Activated T-cell treated with anti-CD3 and anti-CD28 coated beads for 48 hours (primary cell): Measurements from ENCODE around the gene LARP1.
A peak's percentile ranks its signal among the peaks of the same experiment; 100 is the strongest.
"Not testable (repeated sequence)": the region's sequence is repeated elsewhere in the genome, so short reads cannot be mapped to it uniquely, and the experiment has no call there.

ENCODE experiments used
- DNase-seq: peaks from one replicate; pipeline ENCODE4 v3.0.0-alpha.2; 2020; ENCODE audit warnings: low read depth

LARP1 gene

DNA sequence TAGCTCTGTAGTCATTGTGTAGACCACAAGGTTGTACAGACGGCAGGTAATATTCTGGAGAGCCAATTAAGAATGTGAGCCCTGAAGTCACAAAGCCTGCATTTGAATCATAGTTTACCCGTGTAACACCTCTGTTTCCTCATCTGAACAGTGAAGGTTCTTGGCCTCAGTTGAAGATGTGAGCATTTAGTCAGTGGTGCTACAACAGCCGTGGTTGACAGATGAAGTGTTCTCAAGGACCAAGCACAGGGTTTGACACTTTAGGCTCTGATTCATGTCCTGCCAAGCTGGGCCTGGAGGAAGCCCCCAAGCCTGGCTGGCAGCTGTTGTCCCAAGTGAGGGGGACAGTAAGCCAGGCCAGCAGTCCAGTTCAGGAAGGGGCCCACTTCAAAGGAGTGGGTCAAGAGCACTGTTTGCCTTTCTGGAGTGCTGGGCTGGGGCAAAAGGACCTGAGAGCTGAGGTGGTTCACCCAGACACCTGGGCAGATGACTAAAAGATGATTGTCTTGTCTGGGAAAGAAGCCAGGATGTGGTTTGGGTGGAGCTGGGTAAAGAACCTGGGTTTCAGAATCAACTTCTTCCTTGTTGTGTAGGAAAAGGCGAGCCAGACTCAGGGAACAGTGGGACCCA lies 74.5 kb downstream of the LARP1 start:
- peak; percentile 15 for DNase-seq

DNA sequence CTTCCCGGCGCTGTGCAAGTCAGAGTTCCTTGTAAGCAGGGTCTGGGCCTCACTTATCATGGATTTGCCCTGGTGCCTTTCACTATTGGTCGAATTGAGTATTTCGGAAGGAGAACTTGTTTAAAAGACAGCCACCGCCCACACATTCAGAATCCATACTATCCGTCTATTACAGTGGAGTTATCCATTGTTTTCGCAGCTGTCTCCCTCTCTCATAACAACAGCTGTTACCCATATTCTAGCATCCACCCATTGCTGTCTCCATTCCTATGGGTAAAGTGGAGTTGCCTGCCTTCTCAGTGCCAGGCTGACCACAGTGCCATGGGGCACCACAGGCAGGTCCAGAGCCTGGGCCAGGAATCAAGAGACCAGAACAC lies 75.0 kb downstream of the LARP1 start:
- DNase-seq: no peak

DNA sequence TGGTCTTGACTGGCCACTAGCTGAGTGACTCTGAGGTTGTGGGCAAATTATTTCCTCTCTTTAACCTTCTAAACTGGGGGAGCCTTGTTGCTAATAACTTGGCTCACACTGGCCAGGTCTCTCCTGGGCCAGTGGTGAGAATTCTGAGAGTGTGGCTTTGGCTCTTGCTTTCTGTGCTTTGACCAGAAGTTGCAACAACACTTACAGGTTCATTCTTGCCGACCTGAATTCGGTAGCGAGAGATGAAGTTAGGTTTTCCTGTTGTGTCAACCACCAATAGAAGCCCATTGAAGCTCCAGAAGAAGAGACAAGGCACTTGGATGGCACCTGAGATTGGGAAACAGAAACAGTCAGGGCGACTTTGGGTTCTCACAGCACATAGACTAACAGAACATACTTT lies 75.4 kb downstream of the LARP1 start:
- no peak for DNase-seq

DNA sequence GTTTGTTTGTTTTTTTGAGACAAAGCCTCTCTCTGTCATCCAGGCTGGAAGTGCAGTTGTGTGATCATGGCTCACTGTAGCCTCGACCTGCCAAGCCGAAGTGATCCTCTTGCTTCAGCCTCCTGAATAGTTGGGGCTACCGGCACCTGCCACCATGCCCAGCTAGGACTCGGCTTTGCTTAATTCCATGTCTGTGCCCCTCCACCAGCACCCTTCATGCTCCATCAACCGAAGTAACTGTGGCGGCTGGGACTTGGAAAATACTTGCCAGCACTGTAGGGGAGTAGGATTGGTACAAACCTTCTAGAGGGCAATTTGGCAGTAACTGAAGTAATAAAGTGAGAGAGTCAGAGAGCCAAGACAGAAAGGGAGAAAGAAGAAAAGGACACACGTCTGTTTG lies 76.3 kb downstream of the LARP1 start:
- no peak for DNase-seq

DNA sequence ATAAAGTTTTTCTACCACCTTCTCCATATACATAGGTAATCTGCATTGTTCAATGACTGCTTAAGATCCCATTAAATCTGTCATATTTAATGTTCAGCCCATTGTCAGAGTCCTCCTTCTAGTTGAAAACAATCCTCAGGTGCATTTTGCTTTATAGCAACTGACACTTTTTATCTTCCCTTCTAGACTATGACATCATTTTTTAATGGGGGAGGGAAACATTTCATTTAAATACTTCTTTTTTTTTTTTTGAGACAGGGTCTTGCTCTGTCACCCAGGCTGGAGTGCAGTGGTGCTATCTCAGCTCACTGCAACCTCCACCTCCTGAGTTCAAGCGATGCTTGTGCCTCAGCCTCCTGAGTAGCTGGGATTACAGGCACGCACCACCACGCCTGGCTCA lies 77.6 kb downstream of the LARP1 start:
- DNase-seq: not testable (repeated sequence)

DNA sequence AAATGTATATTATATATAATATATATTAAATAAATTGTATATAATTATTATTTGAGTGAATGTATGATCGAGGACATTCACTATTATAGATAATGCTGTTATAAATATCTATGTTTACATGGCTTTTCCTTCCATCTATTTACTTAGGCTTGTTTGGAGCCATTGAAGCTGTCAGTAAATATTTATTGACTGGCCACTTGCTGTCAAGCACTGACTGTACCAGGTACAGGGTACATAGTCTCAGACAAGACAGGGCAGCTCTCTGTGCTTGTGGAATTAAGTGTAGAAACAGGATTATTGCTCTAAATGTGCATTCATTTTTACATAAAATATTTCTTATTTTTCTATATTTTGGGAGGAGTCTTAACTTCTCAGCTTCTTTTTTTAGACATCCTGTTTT lies 78.9 kb downstream of the LARP1 start:
- no peak for DNase-seq

DNA sequence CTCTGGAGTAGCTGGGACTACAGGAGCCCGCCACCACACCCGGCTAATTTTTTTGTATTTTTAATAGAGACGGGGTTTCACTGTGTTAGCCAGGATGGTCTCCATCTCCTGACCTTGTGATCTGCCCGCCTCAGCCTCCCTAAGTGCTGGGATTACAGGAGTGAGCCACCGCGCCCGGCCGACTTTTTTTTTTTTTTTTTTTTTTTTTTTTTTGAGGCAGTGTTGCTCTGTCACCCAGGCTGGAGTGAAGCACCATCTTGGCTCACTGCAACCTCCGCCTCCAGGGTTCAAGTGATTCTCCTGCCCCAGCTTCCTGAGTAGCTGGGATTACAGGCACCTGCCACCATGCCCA lies 80.5 kb downstream of the LARP1 start:
- not testable (repeated sequence) for DNase-seq

DNA sequence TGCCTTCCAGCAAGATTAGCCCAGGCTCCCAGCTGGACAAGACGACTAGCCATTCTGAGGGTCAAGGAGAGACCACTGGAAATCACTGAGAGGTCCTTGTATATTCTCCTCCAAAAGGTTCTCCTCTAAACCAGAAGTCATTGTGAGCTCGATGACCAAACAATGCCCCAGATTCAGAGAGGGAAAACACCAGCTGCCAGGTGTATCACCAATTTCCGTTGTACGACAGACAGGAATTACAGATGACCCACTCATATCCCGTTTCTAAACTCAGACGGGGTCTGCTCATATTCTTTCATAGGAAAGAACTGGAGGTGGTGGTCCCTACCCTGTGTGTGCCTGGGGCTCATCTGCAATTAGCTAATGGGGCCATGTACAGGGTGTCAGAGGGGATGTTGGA lies 81.0 kb downstream of the LARP1 start:
- no peak for DNase-seq

DNA sequence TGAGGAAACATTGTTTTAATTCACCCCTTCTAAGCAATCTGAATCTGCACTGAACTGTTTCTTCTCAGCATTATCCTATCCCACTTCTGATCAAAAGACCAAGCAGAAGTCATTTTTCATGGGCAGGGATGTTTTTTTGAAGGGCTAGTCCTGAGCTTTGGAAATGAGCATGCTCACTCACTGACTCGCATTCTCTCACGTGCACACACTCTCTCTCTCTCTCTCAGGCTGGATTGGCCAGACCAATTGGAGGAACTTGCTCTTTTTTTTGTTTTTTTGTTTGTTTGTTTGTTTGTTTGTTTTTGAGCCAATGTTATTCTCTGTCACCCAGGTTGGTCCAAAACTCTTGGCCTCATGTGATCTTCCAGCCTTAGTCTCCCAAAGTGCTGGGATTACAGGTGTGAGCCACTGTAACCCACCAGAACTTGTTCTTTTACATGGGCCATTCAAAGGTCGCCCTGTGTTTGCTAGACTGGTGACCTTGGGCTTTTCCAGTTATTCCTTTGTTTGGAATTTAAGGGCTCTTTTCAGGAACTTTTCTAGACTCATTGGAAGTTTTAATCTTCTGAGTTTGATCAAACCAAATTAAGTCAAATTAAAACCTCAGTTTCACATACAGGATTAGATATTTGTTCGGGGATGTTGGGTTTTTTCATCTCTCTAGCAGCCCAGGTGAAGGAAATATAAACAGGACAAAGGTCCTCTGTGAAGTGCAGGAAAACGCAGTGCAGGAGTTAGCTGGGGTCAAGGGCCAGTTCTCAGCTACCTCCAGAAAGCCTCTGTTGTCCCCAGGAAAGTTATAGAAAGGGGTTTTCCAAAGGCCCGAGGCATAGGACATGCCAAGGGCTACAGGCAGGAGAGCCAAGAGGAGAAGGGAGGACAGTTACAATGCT lies 82.1 kb downstream of the LARP1 start:
- DNase-seq: no peak

DNA sequence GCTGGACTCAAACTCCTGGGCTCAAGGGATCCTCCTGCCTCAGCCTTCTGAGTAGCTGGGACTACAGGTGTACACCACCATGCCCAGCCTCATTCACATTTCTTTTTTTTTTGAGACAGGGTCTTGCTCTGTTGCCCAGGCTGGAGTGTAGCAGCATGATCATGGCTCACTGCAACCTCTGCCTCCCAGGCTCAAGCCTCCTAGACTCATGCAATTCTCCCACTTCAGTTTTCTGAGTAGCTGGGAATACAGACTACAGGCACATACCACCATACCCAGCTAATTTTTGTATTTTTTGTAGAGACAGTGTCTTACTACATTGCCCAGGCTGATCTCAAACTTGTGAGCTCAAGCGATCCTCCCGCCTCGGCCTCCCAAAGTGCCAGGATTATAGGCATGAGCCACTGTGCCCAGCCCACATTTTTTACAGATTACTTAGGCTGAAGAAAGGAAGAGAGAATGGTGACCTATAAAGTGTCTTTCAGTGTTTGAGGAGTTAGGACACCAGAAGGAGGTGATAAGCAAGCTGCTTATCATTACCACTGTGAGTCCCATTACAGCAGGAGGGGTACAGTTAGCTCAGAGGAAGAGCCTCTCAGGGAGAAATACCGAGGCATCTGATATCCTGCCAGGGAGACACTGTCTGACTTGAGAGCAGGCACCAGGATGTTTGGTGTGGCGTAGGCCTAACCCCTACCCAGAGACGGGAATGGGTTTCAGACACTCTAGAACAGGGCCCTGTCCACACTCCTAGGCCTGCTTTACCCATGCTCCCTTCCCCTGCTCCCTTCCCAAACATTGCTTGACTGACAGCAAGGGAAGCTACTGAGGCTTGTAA lies 85.5 kb downstream of the LARP1 start:
- DNase-seq: no peak

DNA sequence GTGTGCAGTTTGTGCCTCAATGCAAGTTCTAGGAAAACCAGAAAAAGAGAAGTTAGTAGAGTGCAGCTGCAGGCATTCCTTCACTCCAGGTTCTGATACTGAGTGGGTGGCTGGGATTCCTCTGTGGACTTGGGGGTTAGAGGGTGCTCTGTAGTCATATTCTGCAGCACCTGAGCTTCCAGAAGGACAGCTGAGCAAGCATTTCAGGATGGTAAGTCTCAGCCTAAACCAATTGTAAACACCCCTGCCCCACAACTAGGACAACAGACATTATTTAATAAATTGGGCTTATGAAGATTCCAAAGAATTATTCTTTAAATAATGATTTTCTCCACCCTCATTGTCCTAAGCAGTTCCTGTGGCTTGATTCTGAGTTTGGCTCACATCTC lies 86.1 kb downstream of the LARP1 start:
- no peak for DNase-seq

DNA sequence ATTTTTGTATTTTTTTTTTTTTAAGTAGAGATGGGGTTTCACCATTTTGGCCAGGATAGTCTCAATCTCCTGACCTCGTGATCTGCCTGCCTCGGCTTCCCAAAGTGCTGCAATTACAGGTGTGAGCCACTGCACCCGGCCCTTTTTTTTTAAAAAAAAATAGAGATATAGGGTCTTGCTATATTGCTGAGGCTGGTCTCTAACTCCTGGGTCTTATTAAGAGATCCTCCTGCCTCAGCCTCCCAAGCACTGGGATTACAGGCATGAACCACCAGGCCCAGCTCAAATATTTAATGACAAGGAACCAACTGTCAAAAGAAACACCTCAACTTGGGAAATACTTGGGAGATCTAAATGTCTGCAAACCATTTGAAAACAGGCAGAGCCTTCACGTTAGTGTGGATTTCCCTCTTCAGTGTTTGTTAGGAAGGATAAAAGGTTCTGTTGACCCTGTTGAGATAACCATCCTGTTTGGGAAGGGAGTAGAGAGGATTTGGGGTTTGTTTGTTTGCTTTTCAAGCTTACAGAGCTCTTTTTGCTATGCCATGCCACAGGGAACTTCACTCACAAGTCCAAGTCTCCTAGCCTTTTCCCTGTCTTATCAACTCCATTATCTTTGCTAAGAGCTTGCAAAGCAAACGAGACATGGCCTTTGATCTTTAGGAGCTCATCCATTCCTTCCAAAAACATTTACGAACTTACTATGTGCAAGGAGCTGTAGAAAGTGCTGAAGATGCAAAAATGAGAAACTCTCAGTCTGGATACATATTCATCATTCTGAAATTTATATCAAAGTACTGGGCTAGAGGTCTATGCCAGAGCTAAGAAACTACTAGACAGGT lies 87.7 kb downstream of the LARP1 start:
- DNase-seq: no peak

DNA sequence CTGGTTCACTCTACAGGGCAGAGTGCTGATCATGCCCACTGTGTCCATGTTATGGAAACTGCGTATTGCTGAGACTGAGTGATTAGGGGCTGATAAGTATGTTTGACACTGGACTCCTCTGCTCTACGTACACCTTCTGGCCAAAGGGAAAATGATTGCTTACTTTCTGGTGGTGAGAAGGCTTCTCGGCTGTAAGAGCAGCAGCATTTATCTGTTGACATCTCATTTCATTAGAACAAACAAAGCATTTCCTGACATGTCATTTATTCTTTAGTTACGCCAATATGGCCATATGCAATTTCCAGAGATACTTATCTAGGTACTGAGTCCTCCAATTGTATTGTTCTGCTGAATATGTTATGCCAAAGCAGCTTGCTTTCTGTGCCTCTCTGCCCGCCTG lies 89.6 kb downstream of the LARP1 start:
- no peak for DNase-seq

DNA sequence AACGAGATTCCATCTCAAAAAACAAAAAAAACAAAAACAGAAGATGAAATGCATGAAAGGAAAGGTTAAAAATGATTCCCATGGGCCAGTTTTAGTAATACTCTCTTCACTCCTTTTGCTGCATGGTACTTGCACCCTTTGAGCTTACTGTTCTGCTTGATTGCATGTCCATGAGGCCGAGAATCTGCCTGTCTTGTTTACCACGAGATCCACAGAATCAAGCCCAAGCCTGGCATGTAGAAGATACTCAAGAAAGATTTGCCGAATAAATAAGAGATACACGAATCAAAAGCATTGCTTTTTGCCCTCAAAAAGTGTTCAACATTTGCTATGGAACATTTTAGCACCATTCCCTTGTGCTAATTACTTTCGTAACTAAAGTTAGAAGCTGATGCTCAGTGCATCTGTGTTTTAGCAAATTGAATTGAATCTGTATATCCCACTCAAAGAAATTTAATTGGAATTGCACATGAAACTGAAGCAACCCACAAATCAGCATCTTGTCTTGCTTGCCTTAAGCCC lies 94.1 kb downstream of the LARP1 start:
- DNase-seq: no peak

DNA sequence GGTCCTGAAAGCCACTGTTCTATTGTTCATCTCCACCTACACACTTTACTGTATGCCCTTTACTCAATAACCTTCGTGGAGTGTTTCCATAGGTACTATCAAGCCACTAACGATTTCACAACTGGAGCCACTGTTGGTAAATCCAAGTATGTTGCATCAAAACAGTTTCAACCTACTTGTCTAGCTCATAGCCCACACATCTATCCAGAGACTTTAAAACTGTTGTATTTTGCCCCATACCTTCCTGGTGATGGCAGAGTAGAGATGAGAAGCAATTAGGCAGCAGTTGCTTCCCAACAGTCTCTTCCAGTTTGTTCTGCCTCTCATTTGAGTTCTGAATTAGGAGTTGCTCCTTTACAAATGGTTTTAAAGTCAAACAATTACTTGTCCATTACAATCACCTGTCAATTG lies 94.6 kb downstream of the LARP1 start:
- DNase-seq: no peak

DNA sequence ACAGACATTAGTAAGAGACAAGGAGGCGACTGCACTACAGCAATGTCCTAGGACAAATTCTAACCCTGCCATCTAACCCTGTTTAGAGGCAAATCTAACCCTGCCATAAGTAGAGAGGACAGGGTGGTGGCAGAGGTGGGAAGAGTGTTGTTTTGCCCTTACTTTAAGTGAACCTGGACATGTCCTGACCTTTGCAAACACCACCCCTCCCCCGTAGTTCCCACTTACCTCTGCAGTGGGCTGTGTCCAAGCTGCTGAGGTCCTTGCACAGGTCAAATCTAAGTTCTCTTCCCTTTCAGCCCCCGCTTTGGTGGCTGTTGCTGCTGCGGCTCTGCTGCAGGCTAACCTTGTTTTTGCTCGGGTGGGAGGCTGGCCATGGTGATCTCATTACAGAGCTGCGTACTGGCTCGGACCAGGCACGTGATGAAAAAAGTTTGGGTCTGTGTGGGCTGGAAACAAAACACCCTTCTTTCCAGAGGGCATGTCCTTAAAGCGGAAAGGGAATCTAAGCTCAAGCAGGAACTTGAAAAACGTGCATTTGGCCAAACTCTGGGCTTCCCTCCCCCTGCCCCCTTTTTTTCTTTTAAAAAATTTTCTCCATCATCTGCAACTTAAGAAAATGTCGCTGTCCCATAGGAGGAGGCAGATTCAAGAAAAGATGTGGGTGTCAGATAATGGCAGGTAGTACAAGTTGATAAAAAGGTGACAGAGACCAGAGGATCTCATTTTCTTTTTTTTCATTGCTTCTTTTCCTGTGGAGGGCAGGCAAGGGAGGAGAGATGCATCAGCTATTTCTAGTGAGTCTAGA lies 95.3 kb downstream of the LARP1 start, which contains the start of gene FAXDC2:
Gene FAXDC2 (minus strand): TSS at position 349 of the 808 bp plus-strand sequence. CDS start 12,425 bp downstream, outside the sequence.
- DNase-seq: no peak

DNA sequence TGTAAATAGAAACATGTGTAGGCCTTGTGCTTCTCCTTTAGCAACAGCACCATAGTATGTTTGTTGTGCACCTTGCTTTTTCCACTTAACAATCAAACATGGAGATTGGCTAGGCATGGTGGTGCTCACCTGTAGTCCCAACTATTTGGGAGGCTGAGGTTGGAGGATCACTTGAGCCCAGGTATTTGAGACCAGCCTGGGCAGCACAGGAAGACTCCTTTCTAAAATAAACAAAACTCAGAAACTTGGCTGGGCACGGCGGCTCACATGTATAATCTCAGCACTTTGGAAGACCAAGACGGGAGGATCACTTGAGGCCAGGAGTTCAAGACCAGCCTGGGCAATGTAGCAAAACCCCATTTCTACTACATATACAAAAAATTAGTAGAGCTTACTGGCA lies 96.2 kb downstream of the LARP1 start:
- no peak for DNase-seq

DNA sequence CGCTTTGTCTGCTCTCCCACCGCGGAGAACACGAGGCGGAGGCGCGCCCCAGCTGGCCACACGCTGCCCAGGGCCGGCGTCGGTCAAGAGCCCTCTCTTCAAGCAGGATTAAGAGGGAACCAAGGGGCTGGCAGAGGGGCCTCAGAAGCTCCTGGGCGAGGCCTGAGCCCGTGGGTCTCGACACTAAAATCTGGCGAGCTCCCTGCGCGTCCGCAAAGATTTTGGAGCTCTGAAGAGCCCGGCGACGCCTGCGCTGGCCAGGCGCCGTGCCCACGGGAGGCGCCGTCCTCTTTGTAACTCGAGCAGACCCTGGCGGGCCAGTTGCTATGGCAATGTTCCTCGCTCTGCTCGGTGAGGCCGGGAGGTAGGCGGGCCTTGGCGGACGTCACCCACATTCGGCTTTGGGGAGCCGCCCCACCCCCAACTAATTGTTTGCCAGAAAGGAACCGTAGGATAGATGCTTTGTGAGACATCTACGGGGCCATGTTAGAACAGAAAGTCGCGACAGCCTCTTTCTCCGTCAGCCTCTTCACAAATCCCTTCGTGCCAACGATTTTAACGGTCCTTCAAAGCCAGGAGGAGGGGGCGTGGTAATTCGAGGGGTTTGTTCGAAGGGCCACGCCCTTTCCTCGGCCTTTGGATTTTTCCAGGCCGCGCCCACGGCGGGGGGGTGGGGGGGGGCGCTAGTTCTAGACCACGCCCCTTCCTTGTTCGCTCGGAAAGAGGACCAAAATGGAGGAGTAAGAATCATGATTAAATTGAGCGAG lies 102.5 kb downstream of the LARP1 start:
- DNase-seq: peak; percentile 79

DNA sequence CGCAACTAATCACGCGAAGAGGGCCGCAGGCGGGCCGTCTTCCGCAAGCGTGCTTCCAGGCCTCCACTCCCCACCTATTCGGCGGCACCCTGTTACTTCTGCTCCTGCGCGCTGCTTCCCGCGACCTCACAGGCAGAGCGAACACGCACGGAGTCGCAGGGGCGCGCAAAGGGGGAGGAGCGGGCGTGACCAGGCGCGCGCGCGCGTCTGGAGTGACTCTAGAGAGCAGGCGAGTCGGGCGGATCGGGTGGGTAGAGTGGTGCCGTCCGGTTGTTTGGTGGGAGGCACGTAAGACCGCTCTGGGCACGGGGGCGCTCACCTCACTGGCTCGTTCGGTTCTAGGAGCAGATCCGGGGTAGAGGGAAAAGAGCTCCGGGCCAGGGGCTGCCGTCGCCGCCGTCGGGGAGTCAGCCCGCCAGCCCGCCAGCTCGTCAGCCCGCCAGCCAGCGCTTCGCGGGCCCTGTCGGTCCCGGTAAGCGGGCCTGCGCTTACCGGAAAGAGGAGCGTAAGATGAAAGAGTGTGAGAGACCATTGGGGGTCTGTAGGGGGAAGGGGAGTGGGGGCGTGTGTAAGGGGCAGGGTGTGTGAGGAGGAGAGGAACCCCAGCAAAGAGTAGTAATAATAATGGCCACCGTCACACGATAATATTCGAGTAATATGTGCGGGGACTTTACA lies 103.3 kb downstream of the LARP1 start, which contains the start of gene CNOT8:
Gene CNOT8 (plus strand): TSS at position 331 of the 675 bp plus-strand sequence. CDS start 4,652 bp downstream, outside the sequence.
- DNase-seq: peak; percentile 97
